ENCODE data around the gene SLC12A2. TPM values are rescaled to one million over a fixed set of nuclear protein-coding genes. Genes with fewer than 3 reads are reported as not detected.
A peak's percentile ranks its signal among the peaks of the same experiment; 100 is the strongest.

The SLC12A2 gene
- total and polyA plus RNA-seq, 11 donors = 2.8 to 24.1 (median 14.8) TPM

DNA sequence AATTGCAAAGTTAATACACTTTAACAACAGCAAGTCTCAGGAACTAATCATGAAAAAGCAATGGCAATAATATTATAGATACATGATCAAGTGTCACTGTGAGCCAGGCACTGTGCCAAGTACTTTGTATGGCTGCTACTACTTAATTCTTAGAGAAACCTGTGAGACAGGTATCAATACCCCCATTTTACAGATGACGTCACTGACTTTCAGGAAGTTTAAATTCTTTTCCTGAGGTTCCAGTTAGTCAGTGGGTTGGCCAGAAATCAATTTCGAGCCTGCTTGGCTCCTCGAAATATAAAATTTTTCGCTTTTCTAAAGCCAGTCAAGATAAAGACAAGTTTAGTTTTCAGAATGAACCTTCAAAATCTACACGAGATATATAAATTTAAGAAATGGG lies 130.3 kb downstream of the SLC12A2 start:
- no peaks in the 10 kb centered on the region for H3K36me3 ChIP-seq
- H3K4me1 ChIP-seq = peaks cover 0 to 11% (median 3%) of the 10 kb centered on the region in 12 donors
- DNase-seq (no peak), ATAC-seq (no peak)
- H3K27me3 ChIP-seq = no peaks in the 10 kb centered on the region
- H3K27ac ChIP-seq = no peak overlapping the region
- WGBS, 4 donors = 72 to 84% (median 79%) methylated on average over 5 of the region's 5 CpGs
- intact Hi-C loops (cut with DNase I) = loop anchor here (1.0 to 10.0 kb wide), 12 partner anchors 51 to 1558 kb away; no protein-coding TSS in a partner anchor
- TF ChIP-seq POLR2A (IDR thresholded peaks at IDR 0.05) = no peak
- TF ChIP-seq, protein P1, sequence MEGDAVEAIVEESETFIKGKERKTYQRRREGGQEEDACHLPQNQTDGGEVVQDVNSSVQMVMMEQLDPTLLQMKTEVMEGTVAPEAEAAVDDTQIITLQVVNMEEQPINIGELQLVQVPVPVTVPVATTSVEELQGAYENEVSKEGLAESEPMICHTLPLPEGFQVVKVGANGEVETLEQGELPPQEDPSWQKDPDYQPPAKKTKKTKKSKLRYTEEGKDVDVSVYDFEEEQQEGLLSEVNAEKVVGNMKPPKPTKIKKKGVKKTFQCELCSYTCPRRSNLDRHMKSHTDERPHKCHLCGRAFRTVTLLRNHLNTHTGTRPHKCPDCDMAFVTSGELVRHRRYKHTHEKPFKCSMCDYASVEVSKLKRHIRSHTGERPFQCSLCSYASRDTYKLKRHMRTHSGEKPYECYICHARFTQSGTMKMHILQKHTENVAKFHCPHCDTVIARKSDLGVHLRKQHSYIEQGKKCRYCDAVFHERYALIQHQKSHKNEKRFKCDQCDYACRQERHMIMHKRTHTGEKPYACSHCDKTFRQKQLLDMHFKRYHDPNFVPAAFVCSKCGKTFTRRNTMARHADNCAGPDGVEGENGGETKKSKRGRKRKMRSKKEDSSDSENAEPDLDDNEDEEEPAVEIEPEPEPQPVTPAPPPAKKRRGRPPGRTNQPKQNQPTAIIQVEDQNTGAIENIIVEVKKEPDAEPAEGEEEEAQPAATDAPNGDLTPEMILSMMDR (IDR thresholded peaks at IDR 0.05) = no peak
- no peak overlapping the region for H3K4me3 ChIP-seq
- no peaks in the 10 kb centered on the region for H3K9me3 ChIP-seq

DNA sequence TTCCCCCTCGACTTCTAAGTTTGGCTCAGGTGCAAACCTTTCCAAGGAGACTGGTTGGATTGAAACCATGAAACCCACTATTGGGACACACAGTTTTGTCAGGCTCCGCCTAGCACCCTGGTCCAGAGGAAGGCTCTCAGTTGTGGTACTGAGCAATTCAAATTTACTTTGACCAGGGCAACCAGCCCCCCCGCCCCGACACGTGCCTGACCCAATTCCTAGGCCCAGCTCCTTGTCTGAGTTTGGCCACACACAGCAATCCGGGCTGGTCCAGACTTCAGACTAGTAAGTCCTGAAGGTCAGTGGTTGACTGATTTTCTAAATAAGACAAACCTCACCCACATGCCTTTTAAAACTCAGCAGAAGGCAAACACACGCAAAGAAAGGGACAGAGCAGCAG lies 132.7 kb downstream of the SLC12A2 start:
- intact Hi-C loops (cut with DNase I) = loop anchor here in 7 of 10 donors (5.0 to 10.0 kb wide), 7 partner anchors 46 to 1549 kb away; no protein-coding TSS in a partner anchor
- H3K4me1 ChIP-seq = peaks cover 0 to 11% (median 3%) of the 10 kb centered on the region in 12 donors
- H3K27me3 ChIP-seq = no peaks in the 10 kb centered on the region
- WGBS, 4 donors = 89 to 94% (median 93%) methylated on average over 4 to 7 of the region's 7 CpGs
- DNase-seq (no peak), ATAC-seq (peak in 1 of 4 donors; percentile 20)
- no peaks in the 10 kb centered on the region for H3K9me3 ChIP-seq
- TF ChIP-seq, protein P1 (IDR thresholded peaks at IDR 0.05) = no peak
- no peak for TF ChIP-seq POLR2A (IDR thresholded peaks at IDR 0.05)
- no peak overlapping the region for H3K4me3 ChIP-seq
- no peaks in the 10 kb centered on the region for H3K36me3 ChIP-seq
- H3K27ac ChIP-seq = peak overlapping the region in 1 of 12 donors; percentile 69

DNA sequence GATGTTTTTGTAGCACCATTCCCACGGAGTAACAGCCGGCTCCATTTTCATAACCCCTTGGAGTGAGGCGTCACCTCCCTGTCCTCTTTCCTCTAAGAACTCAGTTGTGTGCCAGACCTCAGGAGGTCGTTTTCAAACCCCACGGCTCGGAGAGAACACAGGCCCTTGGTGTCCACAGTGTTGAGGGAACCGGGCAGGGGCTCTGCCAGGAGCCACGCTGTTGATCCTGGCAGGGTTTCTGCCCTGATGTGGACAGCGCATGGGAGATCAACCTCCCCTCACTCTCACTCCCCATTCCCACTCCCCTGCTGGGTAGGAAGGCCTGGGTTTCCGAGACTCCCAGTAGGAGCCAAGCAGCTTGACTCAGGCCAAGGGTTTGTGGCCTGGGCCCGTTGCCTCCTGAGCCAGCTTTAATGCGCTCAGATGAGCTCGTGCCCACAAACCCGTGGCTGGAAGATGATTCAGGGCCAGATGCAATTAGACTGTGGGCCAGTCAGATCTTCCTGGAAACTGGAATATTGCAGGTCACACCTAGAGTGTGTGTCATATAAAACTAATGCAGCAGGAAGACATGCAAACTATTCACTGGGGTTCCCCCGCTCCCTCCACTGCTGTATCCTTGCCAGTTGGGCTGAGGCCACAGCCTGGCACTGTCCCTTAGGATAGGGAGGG lies 133.4 kb downstream of the SLC12A2 start:
- Histone ChIP-seq H3K4me1 (peaks cover 0 to 11% (median 3%) of the 10 kb centered on the region in 12 donors), H3K9me3 (no peaks in the 10 kb centered on the region), H3K4me3 (no peak overlapping the region), H3K27me3 (no peaks in the 10 kb centered on the region), H3K27ac (peak overlapping the region in 8 of 12 donors; percentile 8 to 69 (median 54)), H3K36me3 (no peaks in the 10 kb centered on the region)
- peak; percentile 69 to 87 (median 82) for ATAC-seq
- TF ChIP-seq, protein P1 (IDR thresholded peaks at IDR 0.05) = no peak
- TF ChIP-seq POLR2A (IDR thresholded peaks at IDR 0.05) = no peak
- WGBS, 4 donors = 46 to 51% (median 47%) methylated on average over 15 of the region's 15 CpGs
- peak; percentile 29 to 69 (median 55) for DNase-seq
- intact Hi-C loops (cut with DNase I) = loop anchor here in 7 of 10 donors (5.0 to 10.0 kb wide), 7 partner anchors 45 to 1548 kb away; no protein-coding TSS in a partner anchor

DNA sequence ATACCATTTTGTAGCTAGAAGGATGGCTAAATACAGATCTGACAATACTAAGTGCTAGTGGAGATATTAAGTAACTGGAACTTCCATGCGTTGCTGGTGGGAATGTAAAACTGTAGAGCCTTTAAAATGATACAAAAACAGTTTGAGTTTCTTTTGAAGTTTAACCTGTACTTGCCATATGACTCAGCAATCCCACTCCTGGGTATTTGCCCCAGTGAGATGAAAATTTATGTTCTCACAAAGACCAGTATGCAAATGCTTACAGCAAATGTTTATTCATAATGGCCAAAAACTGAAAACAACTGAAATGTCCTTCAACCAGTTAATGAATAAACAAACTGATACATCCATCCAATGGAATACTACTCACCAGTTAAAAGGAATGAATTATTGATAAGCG lies 137.3 kb downstream of the SLC12A2 start:
- intact Hi-C loops (cut with DNase I) = no loop called here
- 95 to 97% (median 97%) methylated on average over 2 of the region's 2 CpGs for WGBS, 4 donors
- H3K4me1 ChIP-seq = peaks cover 0 to 11% (median 3%) of the 10 kb centered on the region in 12 donors

More for the DNA sequence above, 137.3 kb downstream of the SLC12A2 start:
- TF ChIP-seq, protein P1 (IDR thresholded peaks at IDR 0.05) = no peak
- TF ChIP-seq POLR2A (IDR thresholded peaks at IDR 0.05) = no peak
- Histone ChIP-seq H3K27me3 (no peaks in the 10 kb centered on the region), H3K9me3 (no peaks in the 10 kb centered on the region), H3K36me3 (no peaks in the 10 kb centered on the region), H3K4me3 (no peak overlapping the region), H3K27ac (no peak overlapping the region)
- DNase-seq = no peak
- no peak for ATAC-seq
